ENCODE measurements around the gene PDZD7. TPM values are rescaled to one million over a fixed set of nuclear protein-coding genes. Genes with fewer than 3 reads are reported as not detected.
"Not testable (repeated sequence)": the region's sequence is repeated elsewhere in the genome, so short reads cannot be mapped to it uniquely, and the experiment has no call there.

Gene PDZD7
- total RNA-seq, 4 donors from 2014 or later, result under 0.01 to 0.75 (median 0.39) TPM

DNA sequence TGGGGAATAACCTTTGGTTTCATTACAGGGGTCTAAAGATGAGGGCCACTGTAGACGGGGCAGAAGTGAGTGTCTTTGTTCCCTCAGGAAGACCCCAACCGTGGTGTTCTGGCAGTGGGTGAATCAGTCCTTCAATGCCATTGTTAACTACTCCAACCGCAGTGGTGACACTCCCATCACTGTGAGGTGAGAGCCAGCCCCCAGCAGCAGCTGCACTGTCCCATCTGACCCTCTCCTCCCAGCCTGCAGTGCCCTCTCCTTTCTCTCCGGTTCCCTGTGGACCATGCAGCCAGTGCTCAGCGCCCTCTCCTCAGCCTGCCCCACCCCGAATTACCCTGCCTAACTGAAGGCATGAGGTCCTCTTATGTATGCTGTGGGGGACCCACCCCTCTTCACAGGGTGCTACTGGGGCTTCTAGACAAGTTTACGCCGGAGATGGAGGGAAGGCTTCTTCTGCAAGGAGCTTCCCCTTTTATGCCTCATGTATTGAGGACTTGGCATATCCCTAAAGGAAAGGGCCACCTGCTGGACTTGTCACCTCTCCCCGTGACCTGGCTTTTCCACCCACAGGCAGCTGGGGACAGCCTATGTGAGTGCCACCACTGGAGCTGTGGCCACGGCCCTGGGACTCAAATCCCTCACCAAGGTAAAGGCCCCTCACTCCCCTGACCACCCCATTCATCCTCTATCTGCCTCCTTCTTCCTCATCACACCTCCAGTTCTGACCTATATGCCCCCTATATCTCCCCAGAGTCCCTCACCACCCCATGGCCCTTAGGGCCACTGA is 5.2 kb upstream of the PDZD7 start:
- intact Hi-C loops (cut with DNase I), result no loop called here
- Histone ChIP-seq H3K27ac (replicated peaks in 1 of 4) (no peak overlapping the region), H3K36me3 (peaks cover 31 to 61% (median 56%) of the 10 kb centered on the region in 4 donors), H3K4me1 (peaks cover 15 to 29% (median 24%) of the 10 kb centered on the region in 4 donors), H3K9me3 (no peaks in the 10 kb centered on the region), H3K27me3 (no peaks in the 10 kb centered on the region), H3K4me3 (no peak overlapping the region)
- no peak for DNase-seq (ENCODE audit: extremely low spot score)
- 78% methylated on average over 10 of the region's 10 CpGs for WGBS
- TF ChIP-seq, protein P1, sequence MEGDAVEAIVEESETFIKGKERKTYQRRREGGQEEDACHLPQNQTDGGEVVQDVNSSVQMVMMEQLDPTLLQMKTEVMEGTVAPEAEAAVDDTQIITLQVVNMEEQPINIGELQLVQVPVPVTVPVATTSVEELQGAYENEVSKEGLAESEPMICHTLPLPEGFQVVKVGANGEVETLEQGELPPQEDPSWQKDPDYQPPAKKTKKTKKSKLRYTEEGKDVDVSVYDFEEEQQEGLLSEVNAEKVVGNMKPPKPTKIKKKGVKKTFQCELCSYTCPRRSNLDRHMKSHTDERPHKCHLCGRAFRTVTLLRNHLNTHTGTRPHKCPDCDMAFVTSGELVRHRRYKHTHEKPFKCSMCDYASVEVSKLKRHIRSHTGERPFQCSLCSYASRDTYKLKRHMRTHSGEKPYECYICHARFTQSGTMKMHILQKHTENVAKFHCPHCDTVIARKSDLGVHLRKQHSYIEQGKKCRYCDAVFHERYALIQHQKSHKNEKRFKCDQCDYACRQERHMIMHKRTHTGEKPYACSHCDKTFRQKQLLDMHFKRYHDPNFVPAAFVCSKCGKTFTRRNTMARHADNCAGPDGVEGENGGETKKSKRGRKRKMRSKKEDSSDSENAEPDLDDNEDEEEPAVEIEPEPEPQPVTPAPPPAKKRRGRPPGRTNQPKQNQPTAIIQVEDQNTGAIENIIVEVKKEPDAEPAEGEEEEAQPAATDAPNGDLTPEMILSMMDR (IDR thresholded peaks at IDR 0.05), result no peak

DNA sequence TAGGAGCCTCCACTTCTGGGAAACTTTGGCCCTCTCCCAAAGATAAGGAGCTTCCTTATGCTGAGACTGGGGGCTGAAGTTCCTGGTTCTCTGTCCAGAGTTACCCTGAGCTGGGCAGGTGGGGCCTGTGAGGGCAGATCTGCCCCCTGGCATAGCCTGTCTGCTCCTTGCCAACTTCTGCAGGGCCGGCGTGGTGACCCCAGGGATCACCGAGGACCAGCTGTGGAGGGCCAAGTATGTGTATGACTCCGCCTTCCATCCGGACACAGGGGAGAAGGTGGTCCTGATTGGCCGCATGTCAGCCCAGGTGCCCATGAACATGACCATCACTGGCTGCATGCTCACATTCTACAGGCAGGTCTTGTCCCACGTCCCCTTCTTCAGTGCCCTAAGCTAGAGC is 4.4 kb upstream of the PDZD7 start:
- intact Hi-C loops (cut with DNase I), result no loop called here
- WGBS, result 87% methylated on average over 7 of the region's 7 CpGs
- Histone ChIP-seq H3K27ac (replicated peaks in 1 of 4) (no peak overlapping the region), H3K4me1 (peaks cover 21 to 31% (median 28%) of the 10 kb centered on the region in 4 donors), H3K4me3 (no peak overlapping the region), H3K27me3 (no peaks in the 10 kb centered on the region), H3K9me3 (no peaks in the 10 kb centered on the region), H3K36me3 (peaks cover 31 to 60% (median 56%) of the 10 kb centered on the region in 4 donors)
- TF ChIP-seq EP300 (IDR thresholded peaks at IDR 0.05) (no peak), POLR2A (IDR thresholded peaks at IDR 0.05; ENCODE audit: low read depth) (no peak), POLR2AphosphoS5 (IDR thresholded peaks at IDR 0.05) (no peak)
- TF ChIP-seq, protein P1 (IDR thresholded peaks at IDR 0.05), result no peak
- DNase-seq (ENCODE audit: extremely low spot score), result no peak

DNA sequence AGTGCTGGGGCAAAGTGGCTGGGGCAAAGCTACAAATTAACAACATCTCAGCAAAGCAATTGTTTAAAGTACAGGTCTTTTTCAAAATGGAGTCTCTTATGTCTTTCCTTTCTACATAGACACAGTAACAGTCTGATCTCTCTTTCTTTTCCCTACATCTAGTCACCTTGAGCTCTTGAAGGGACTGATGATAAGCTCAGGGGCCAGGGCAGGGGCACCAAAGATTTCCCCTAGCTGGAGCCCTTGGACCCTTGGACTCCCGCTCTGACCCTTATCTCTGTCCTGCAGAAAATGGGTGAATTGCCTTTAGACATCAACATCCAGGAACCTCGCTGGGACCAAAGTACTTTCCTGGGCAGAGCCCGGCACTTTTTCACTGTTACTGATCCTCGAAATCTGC is 3.5 kb upstream of the PDZD7 start:
- Histone ChIP-seq H3K36me3 (peaks cover 31 to 51% (median 50%) of the 10 kb centered on the region in 4 donors), H3K4me1 (peaks cover 23 to 37% (median 31%) of the 10 kb centered on the region in 4 donors)
- intact Hi-C loops (cut with DNase I); H3K27ac ChIP-seq (replicated peaks in 1 of 4); DNase-seq (ENCODE audit: extremely low spot score); H3K9me3 ChIP-seq; H3K27me3 ChIP-seq; H3K4me3 ChIP-seq: not testable (repeated sequence)
- WGBS, result 91% methylated on average over 4 of the region's 4 CpGs

DNA sequence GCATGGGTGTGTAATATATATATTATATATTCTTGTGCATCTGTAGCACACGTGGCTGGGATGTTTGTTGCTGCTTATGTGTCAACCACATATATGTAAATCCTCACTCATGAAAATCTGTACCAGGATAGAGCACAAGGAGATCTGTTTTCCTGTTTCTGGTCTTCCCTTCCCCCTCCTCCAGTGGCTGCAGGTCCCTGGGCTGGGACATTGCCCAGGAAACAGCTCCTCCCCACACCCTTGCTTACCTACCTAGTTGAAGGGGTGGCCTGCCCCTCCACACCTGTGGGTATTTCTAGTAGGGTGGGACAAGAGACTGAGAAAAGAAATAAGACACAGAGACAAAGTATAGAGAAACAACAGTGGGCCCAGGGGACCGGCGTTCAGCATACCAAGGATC is 2.3 kb upstream of the PDZD7 start:
- Histone ChIP-seq H3K36me3 (peaks cover 31 to 39% (median 39%) of the 10 kb centered on the region in 4 donors), H3K9me3 (no peaks in the 10 kb centered on the region), H3K27ac (replicated peaks in 1 of 4) (peak overlapping the region; percentile 94 to 99 (median 96)), H3K4me3 (peak overlapping the region; percentile 74 to 85 (median 80)), H3K27me3 (no peaks in the 10 kb centered on the region), H3K4me1 (peaks cover 23 to 37% (median 31%) of the 10 kb centered on the region in 4 donors)
- intact Hi-C loops (cut with DNase I), result no loop called here
- DNase-seq (ENCODE audit: extremely low spot score), result no peak
- WGBS, result 71% methylated on average over 3 of the region's 3 CpGs
- TF ChIP-seq POLR2A (IDR thresholded peaks at IDR 0.05; ENCODE audit: low read depth) (no peak), EP300 (IDR thresholded peaks at IDR 0.05) (no peak), POLR2AphosphoS5 (IDR thresholded peaks at IDR 0.05) (no peak)
- TF ChIP-seq, protein P1 (IDR thresholded peaks at IDR 0.05), result no peak

DNA sequence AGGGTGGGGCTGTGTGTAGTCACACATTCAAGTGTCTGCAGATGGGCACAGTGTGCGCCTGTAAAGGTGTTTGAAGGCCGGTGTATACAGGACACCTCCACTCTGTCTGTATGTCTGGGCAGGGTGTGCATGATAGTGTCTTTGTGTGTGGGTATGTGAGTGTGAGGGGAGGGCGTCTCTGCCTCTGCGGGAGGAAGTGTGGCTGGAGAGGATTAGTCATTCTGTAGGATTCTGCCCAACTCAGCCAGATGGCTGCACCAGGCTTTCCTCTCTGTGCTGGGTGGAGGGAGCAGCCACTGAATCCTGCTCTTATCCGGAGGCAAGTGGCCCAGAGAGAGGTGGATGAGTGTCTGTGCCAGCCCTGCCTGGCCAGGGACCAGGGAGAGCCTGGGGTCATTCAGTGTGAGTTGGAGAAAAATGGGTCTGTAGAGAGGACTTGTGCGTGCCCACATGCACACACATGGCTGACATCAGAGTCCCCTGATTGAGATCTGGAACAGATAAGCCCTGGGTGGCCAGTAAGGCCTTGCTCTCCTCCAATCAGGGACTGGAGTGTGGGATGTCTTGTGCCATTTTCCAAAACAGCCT is 1.8 kb upstream of the PDZD7 start:
- peak; percentile 15 to 73 for TF ChIP-seq POLR2AphosphoS5 (IDR thresholded peaks at IDR 0.05)
- no peak for TF ChIP-seq EP300 (IDR thresholded peaks at IDR 0.05)
- no peak for TF ChIP-seq POLR2A (IDR thresholded peaks at IDR 0.05; ENCODE audit: low read depth)
- TF ChIP-seq, protein P1 (IDR thresholded peaks at IDR 0.05), result no peak
- 6% methylated on average over 3 of the region's 6 CpGs for WGBS
- Histone ChIP-seq H3K9me3 (no peaks in the 10 kb centered on the region), H3K27ac (replicated peaks in 1 of 4) (peak overlapping the region; percentile 94 to 99 (median 96)), H3K4me3 (peak overlapping the region; percentile 74 to 85 (median 80)), H3K36me3 (peaks cover 26 to 34% (median 34%) of the 10 kb centered on the region in 4 donors), H3K4me1 (peaks cover 23 to 37% (median 31%) of the 10 kb centered on the region in 4 donors), H3K27me3 (no peaks in the 10 kb centered on the region)
- intact Hi-C loops (cut with DNase I), result no loop called here
- DNase-seq (ENCODE audit: extremely low spot score), result peak; percentile 94

All from esophagus muscularis mucosa (tissue), 4 donors.